Measurements from ENCODE around the gene CDH22. TPM values are rescaled to one million over a fixed set of nuclear protein-coding genes. Genes with fewer than 3 reads are reported as not detected.

Gene CDH22
- total and polyA plus RNA-seq, 2 experiments from 2014 or later = 0.08 to 0.10 TPM

DNA sequence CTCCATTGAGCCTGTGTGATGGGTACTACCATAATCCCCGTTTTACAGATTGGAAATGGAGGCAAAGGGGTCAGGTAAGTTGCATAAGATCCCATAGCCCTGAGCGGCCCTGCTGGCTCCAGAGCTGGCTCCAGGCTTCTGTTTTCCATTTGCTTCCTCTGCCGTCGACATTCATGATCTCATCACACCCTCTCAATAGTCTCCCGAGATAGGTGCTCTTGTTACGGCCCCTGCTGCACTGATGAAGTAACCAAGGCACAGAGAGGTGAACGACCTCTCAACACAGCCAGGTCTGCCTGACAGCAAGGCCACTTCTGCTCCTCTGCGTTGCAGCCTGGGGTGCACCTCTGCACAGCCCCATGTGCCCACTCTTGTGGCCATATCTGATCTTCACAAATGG, 16.9 kb downstream of the CDH22 start (continued):
- TF ChIP-seq ZNF331 (CRISPR knock-in tag; IDR thresholded peaks at IDR 0.05; ENCODE audit: low read depth) (no peak), NANOG (IDR thresholded peaks at IDR 0.05; ENCODE audit: borderline replicate concordance) (no peak)
- TF ChIP-seq, protein P1, sequence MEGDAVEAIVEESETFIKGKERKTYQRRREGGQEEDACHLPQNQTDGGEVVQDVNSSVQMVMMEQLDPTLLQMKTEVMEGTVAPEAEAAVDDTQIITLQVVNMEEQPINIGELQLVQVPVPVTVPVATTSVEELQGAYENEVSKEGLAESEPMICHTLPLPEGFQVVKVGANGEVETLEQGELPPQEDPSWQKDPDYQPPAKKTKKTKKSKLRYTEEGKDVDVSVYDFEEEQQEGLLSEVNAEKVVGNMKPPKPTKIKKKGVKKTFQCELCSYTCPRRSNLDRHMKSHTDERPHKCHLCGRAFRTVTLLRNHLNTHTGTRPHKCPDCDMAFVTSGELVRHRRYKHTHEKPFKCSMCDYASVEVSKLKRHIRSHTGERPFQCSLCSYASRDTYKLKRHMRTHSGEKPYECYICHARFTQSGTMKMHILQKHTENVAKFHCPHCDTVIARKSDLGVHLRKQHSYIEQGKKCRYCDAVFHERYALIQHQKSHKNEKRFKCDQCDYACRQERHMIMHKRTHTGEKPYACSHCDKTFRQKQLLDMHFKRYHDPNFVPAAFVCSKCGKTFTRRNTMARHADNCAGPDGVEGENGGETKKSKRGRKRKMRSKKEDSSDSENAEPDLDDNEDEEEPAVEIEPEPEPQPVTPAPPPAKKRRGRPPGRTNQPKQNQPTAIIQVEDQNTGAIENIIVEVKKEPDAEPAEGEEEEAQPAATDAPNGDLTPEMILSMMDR (conservative IDR thresholded peaks at IDR 0.05; ENCODE audit: low read depth in 2 of 2) = no peak
- TF ChIP-seq, protein P2, sequence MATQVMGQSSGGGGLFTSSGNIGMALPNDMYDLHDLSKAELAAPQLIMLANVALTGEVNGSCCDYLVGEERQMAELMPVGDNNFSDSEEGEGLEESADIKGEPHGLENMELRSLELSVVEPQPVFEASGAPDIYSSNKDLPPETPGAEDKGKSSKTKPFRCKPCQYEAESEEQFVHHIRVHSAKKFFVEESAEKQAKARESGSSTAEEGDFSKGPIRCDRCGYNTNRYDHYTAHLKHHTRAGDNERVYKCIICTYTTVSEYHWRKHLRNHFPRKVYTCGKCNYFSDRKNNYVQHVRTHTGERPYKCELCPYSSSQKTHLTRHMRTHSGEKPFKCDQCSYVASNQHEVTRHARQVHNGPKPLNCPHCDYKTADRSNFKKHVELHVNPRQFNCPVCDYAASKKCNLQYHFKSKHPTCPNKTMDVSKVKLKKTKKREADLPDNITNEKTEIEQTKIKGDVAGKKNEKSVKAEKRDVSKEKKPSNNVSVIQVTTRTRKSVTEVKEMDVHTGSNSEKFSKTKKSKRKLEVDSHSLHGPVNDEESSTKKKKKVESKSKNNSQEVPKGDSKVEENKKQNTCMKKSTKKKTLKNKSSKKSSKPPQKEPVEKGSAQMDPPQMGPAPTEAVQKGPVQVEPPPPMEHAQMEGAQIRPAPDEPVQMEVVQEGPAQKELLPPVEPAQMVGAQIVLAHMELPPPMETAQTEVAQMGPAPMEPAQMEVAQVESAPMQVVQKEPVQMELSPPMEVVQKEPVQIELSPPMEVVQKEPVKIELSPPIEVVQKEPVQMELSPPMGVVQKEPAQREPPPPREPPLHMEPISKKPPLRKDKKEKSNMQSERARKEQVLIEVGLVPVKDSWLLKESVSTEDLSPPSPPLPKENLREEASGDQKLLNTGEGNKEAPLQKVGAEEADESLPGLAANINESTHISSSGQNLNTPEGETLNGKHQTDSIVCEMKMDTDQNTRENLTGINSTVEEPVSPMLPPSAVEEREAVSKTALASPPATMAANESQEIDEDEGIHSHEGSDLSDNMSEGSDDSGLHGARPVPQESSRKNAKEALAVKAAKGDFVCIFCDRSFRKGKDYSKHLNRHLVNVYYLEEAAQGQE (IDR thresholded peaks at IDR 0.05; ENCODE audit: unreplicated experiment) = no peak

DNA sequence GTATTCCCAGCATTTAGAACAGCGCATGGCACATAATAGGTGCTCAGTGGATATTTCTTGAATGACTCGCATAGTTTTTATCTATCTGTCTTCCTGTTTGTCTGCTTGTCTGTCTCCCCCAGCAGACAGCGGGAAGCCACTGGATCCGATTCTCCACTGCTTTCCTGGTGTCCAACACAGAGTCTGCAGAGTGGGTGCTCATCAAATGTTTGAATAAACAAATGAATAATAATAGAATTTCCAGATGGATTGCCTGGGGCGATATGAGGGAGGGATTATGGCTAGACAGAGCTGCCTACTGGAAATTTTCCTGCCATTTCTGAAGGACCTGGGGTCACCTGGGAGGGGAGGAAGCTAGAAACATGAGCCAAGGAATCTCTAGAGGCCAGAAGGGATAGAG, 18.9 kb downstream of the CDH22 start:
- no peak overlapping the region for H3K27ac Mint-ChIP-seq
- H3K4me3 ChIP-seq = no peak overlapping the region
- no peaks in the 10 kb centered on the region for H3K9me3 Mint-ChIP-seq
- peaks cover 17% of the 10 kb centered on the region for H3K4me1 Mint-ChIP-seq
- H4K20me1 ChIP-seq (replicated peaks; ENCODE audit: insufficient read depth) = no peaks in the 10 kb centered on the region
- DNase-seq (ENCODE audit: low spot score) = no peak
- no peak overlapping the region for H2AFZ ChIP-seq
- H3K4me3 Mint-ChIP-seq = no peak overlapping the region
- no peaks in the 10 kb centered on the region; the same call in 1 of the 2 replicates for H3K4me1 ChIP-seq (ENCODE audit: insufficient read depth)
- H3K79me2 ChIP-seq (replicated peaks; ENCODE audit: insufficient read depth) = no peaks in the 10 kb centered on the region
- H3K36me3 Mint-ChIP-seq (ENCODE audit: low read depth) = no peaks in the 10 kb centered on the region
- no peak overlapping the region for H3K4me2 ChIP-seq
- no peak overlapping the region for H3K27ac ChIP-seq (ENCODE audit: low read depth)
- no peaks in the 10 kb centered on the region for H3K27me3 ChIP-seq (ENCODE audit: insufficient read depth)
- ATAC-seq = no peak
- H3K27me3 Mint-ChIP-seq (ENCODE audit: insufficient read depth, low read depth, poor library complexity) = peaks cover 4% of the 10 kb centered on the region
- H3K36me3 ChIP-seq (ENCODE audit: insufficient read depth) = no peaks in the 10 kb centered on the region
- H3F3A ChIP-seq (replicated peaks; ENCODE audit: low read depth) = no peaks in the 10 kb centered on the region
- H3K9me2 ChIP-seq (ENCODE audit: insufficient read depth) = no peaks in the 10 kb centered on the region
- TF ChIP-seq, protein P2 (IDR thresholded peaks at IDR 0.05; ENCODE audit: unreplicated experiment) = no peak
- no peak for TF ChIP-seq NANOG (IDR thresholded peaks at IDR 0.05; ENCODE audit: borderline replicate concordance)
- TF ChIP-seq, protein P3, sequence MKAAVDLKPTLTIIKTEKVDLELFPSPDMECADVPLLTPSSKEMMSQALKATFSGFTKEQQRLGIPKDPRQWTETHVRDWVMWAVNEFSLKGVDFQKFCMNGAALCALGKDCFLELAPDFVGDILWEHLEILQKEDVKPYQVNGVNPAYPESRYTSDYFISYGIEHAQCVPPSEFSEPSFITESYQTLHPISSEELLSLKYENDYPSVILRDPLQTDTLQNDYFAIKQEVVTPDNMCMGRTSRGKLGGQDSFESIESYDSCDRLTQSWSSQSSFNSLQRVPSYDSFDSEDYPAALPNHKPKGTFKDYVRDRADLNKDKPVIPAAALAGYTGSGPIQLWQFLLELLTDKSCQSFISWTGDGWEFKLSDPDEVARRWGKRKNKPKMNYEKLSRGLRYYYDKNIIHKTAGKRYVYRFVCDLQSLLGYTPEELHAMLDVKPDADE (IDR thresholded peaks at IDR 0.05) = no peak
- no peak for TF ChIP-seq EZH2phosphoT487 (IDR thresholded peaks at IDR 0.05; ENCODE audit: unreplicated experiment)
- TF ChIP-seq STAT1 (IDR thresholded peaks at IDR 0.05; ENCODE audit: unreplicated experiment) = no peak
- TF ChIP-seq POLR2AphosphoS5 (IDR thresholded peaks at IDR 0.05; ENCODE audit: low read depth) = no peak
- no peak for TF ChIP-seq ZNF331 (CRISPR knock-in tag; IDR thresholded peaks at IDR 0.05; ENCODE audit: low read depth)
- TF ChIP-seq, protein P1 (conservative IDR thresholded peaks at IDR 0.05; ENCODE audit: low read depth in 2 of 2) = no peak
- no peak for TF ChIP-seq JUNB (IDR thresholded peaks at IDR 0.05; ENCODE audit: unreplicated experiment)
- TF ChIP-seq EZH2 (IDR thresholded peaks at IDR 0.05; ENCODE audit: low read depth, unreplicated experiment) = no peak
- TF ChIP-seq CREB1 (CRISPR knock-in tag; IDR thresholded peaks at IDR 0.05; ENCODE audit: low read depth) = no peak

All from GM23338 (cell line).